ENCODE results near the gene ACOT11. TPM values are rescaled to one million over a fixed set of nuclear protein-coding genes. Genes with fewer than 3 reads are reported as not detected.
"Not testable (repeated sequence)": the region's sequence is repeated elsewhere in the genome, so short reads cannot be mapped to it uniquely, and the experiment has no call there.

ACOT11 gene
- total RNA-seq, 8 experiments from 2014 or later: 0.35 to 1.9 (median 0.93) TPM

GRCh38 chr1:54611621-54612020, 63.6 kb downstream of the ACOT11 start:
- H3K4me3 ChIP-seq: no peak overlapping the region
- WGBS, 10 experiments: 69 to 96% (median 83%) methylated on average over 3 to 6 of the region's 8 CpGs; no CpG with 5 or more reads in 6 of the 10 experiments

GRCh38 chr1:54614024-54614423, 66.0 kb downstream of the ACOT11 start:
- Histone ChIP-seq H3K4me1 (replicated peaks in 1 of 2) (peaks cover 0 to 4% of the 10 kb centered on the region in 2 donors), H3K4me3 (no peak overlapping the region), H3K27ac (no peak overlapping the region)
- in situ Hi-C loops (cut with MboI; ENCODE audit: low pct_unique_long_range_greater_than_20kb in 2 of 9, low sequenced_read_pairs in 9 of 9, unreplicated experiment in 9 of 9): no loop called here
- WGBS, 10 experiments: 60 to 100% (median 87%) methylated on average over 1 to 2 of the region's 2 CpGs
- no peak for ATAC-seq (replicated peaks in 6 of 8)

More at GRCh38 chr1:54611621-54612020, 63.6 kb downstream of the ACOT11 start:
- ATAC-seq (replicated peaks in 6 of 8): no peak
- Histone ChIP-seq H3K27ac (no peak overlapping the region), H3K4me1 (replicated peaks in 1 of 2) (peaks cover 13 to 17% of the 10 kb centered on the region in 2 donors)
- in situ Hi-C loops (cut with MboI; ENCODE audit: low pct_unique_long_range_greater_than_20kb in 2 of 9, low sequenced_read_pairs in 9 of 9, unreplicated experiment in 9 of 9): no loop called here

- Histone ChIP-seq H3K4me1 (replicated peaks in 1 of 2) (peaks cover 0 to 4% of the 10 kb centered on the region in 2 donors), H3K4me3 (no peak overlapping the region), H3K27ac (no peak overlapping the region)
- in situ Hi-C loops (cut with MboI; ENCODE audit: low pct_unique_long_range_greater_than_20kb in 2 of 9, low sequenced_read_pairs in 9 of 9, unreplicated experiment in 9 of 9): no loop called here
- WGBS, 10 experiments: 17 to 86% (median 55%) methylated on average over 1 to 5 of the region's 8 CpGs; no CpG with 5 or more reads in 4 of the 10 experiments
- ATAC-seq (replicated peaks in 6 of 8): no peak
Measured at GRCh38 chr1:54614563-54614962, 66.5 kb downstream of the ACOT11 start.

- ATAC-seq (replicated peaks in 6 of 8): no peak
- H3K4me1 ChIP-seq (replicated peaks in 1 of 2): no peaks in the 10 kb centered on the region
- 8 to 86% (median 79%) methylated on average over 1 to 11 of the region's 13 CpGs; no CpG with 5 or more reads in 2 of the 10 experiments for WGBS, 10 experiments
- H3K27ac ChIP-seq: no peak overlapping the region
- in situ Hi-C loops (cut with MboI; ENCODE audit: low pct_unique_long_range_greater_than_20kb in 2 of 9, low sequenced_read_pairs in 9 of 9, unreplicated experiment in 9 of 9): no loop called here
- H3K4me3 ChIP-seq: no peak overlapping the region
Measured at GRCh38 chr1:54615531-54616279, 67.7 kb downstream of the ACOT11 start.

- in situ Hi-C loops (cut with MboI; ENCODE audit: low pct_unique_long_range_greater_than_20kb in 2 of 9, low sequenced_read_pairs in 9 of 9, unreplicated experiment in 9 of 9): no loop called here
- WGBS, 10 experiments: 50 to 100% (median 76%) methylated on average over 1 to 7 of the region's 8 CpGs; no CpG with 5 or more reads in 4 of the 10 experiments
- Histone ChIP-seq H3K4me1 (replicated peaks in 1 of 2) (no peaks in the 10 kb centered on the region), H3K4me3 (no peak overlapping the region), H3K27ac (no peak overlapping the region)
- no peak for ATAC-seq (replicated peaks in 6 of 8)
Measured at GRCh38 chr1:54619749-54620148, 71.7 kb downstream of the ACOT11 start.

GRCh38 chr1:54623216-54624007, 75.4 kb downstream of the ACOT11 start, which contains the start of gene FAM151A:
Gene FAM151A, minus strand, starts transcription at chr1:54623525. Its CDS starts 130 bp downstream, at chr1:54623395.
- WGBS, 10 experiments: 18 to 100% (median 79%) methylated on average over 2 to 10 of the region's 18 CpGs; no CpG with 5 or more reads in 2 of the 10 experiments
- in situ Hi-C loops (cut with MboI; ENCODE audit: low pct_unique_long_range_greater_than_20kb in 2 of 9, low sequenced_read_pairs in 9 of 9, unreplicated experiment in 9 of 9): no loop called here
- Histone ChIP-seq H3K4me3 (no peak within 1 kb of the TSS), H3K27ac (no peak within 1 kb of the TSS), H3K4me1 (replicated peaks in 1 of 2) (no peaks in the 10 kb centered on the region)
- no peak for ATAC-seq (replicated peaks in 6 of 8)

GRCh38 chr1:54624466-54625464, 76.7 kb downstream of the ACOT11 start:
- Histone ChIP-seq H3K4me3 (no peak overlapping the region), H3K4me1 (replicated peaks in 1 of 2) (no peaks in the 10 kb centered on the region), H3K27ac (no peak overlapping the region)
- no peak for ATAC-seq (replicated peaks in 6 of 8)
- WGBS, 10 experiments: 0 to 82% (median 70%) methylated on average over 1 to 8 of the region's 8 CpGs; no CpG with 5 or more reads in 3 of the 10 experiments
- in situ Hi-C loops (cut with MboI; ENCODE audit: low pct_unique_long_range_greater_than_20kb in 2 of 9, low sequenced_read_pairs in 9 of 9, unreplicated experiment in 9 of 9): no loop called here

- Histone ChIP-seq H3K4me1 (replicated peaks in 1 of 2) (peaks cover 3 to 9% of the 10 kb centered on the region in 2 donors), H3K27ac (no peak overlapping the region), H3K4me3 (no peak overlapping the region)
- no peak for ATAC-seq (replicated peaks in 6 of 8)
- in situ Hi-C loops (cut with MboI; ENCODE audit: low pct_unique_long_range_greater_than_20kb in 2 of 9, low sequenced_read_pairs in 9 of 9, unreplicated experiment in 9 of 9): no loop called here
- 26 to 100% (median 79%) methylated on average over 1 to 8 of the region's 10 CpGs; no CpG with 5 or more reads in 4 of the 10 experiments for WGBS, 10 experiments
Measured at GRCh38 chr1:54627196-54627595, 79.2 kb downstream of the ACOT11 start.

- 39 to 93% (median 87%) methylated on average over 1 to 6 of the region's 7 CpGs; no CpG with 5 or more reads in 2 of the 10 experiments for WGBS, 10 experiments
- H3K27ac ChIP-seq; in situ Hi-C loops (cut with MboI; ENCODE audit: low pct_unique_long_range_greater_than_20kb in 2 of 9, low sequenced_read_pairs in 9 of 9, unreplicated experiment in 9 of 9); ATAC-seq (replicated peaks in 6 of 8); H3K4me3 ChIP-seq; H3K4me1 ChIP-seq (replicated peaks in 1 of 2): not testable (repeated sequence)
Measured at GRCh38 chr1:54635804-54636203, 87.8 kb downstream of the ACOT11 start.

- H3K4me3 ChIP-seq; ATAC-seq (replicated peaks in 6 of 8); H3K27ac ChIP-seq; H3K4me1 ChIP-seq (replicated peaks in 1 of 2); in situ Hi-C loops (cut with MboI; ENCODE audit: low pct_unique_long_range_greater_than_20kb in 2 of 9, low sequenced_read_pairs in 9 of 9, unreplicated experiment in 9 of 9): not testable (repeated sequence)
- WGBS, 10 experiments: 46 to 80% (median 72%) methylated on average over 1 to 7 of the region's 14 CpGs; no CpG with 5 or more reads in 5 of the 10 experiments
Measured at GRCh38 chr1:54636461-54637446, 88.7 kb downstream of the ACOT11 start.

- Histone ChIP-seq H3K4me3 (no peak overlapping the region), H3K27ac (no peak overlapping the region), H3K4me1 (replicated peaks in 1 of 2) (no peaks in the 10 kb centered on the region)
- no peak for ATAC-seq (replicated peaks in 6 of 8)
- WGBS, 10 experiments: 0 to 70% (median 41%) methylated on average over 1 to 4 of the region's 4 CpGs; no CpG with 5 or more reads in 2 of the 10 experiments
- in situ Hi-C loops (cut with MboI; ENCODE audit: low pct_unique_long_range_greater_than_20kb in 2 of 9, low sequenced_read_pairs in 9 of 9, unreplicated experiment in 9 of 9): no loop called here
Measured at GRCh38 chr1:54640361-54640760, 92.3 kb downstream of the ACOT11 start.
